A172 (cell line): ENCODE results near the gene CHMP4A. TPM values are rescaled to one million over a fixed set of nuclear protein-coding genes. Genes with fewer than 3 reads are reported as not detected.
"Not testable (repeated sequence)": the region's sequence is repeated elsewhere in the genome, so short reads cannot be mapped to it uniquely, and the experiment has no call there.

Source experiments
- DNase-seq: peaks from one replicate; pipeline ENCODE4 v3.0.0-alpha.2; 2015; ENCODE audit warnings: low spot score
- total RNA-seq: library from RNA; depleted of rRNA; stranded (reverse); fragments of >200 nt; shearing (Covaris generic); gene quantifications from 2 replicates; pipeline ENCODE4 v1.2.3, GENCODE V29; 2014

CHMP4A gene
- total RNA-seq, 1 experiment from 2014 or later, result 38.1 TPM

- no peak for DNase-seq
These were observed 34.1 kb upstream of the CHMP4A start for GRCh38 chr14:24247422-24247821.

- no peak for DNase-seq
These were observed 33.5 kb upstream of the CHMP4A start for GRCh38 chr14:24246765-24247212.

GRCh38 chr14:24245350-24245749 lies 32.1 kb upstream of the CHMP4A start:
- not testable (repeated sequence) for DNase-seq

- DNase-seq, result peak; percentile 20
These were observed 30.1 kb upstream of the CHMP4A start for GRCh38 chr14:24243336-24243836.

GRCh38 chr14:24241829-24242443 lies 28.6 kb upstream of the CHMP4A start:
- DNase-seq, result peak; percentile 26

- DNase-seq, result no peak
These were observed 27.0 kb upstream of the CHMP4A start for GRCh38 chr14:24240110-24240918.

DNA sequence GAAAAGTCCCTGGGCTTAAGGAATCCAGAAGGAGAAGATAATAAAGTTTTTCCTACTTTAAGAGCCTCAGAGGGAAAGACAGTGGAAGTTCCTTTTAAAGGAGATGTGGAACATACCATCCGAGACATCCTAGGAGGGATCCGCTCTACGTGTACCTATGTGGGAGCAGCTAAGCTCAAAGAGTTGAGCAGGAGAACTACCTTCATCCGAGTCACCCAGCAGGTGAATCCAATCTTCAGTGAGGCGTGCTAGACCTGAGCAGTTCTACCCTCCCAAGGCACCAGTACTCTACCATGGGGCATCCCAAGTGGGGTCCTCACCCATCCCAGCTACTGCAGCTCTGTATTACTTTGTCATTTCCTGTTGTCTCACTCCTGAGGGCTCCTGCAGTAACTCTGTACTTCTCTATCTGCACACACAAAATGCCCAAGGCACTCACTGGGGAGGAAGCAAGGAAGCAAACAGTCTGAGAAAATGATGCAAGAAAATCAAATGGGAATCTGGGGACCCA lies 25.3 kb upstream of the CHMP4A start:
- no peak for DNase-seq

DNA sequence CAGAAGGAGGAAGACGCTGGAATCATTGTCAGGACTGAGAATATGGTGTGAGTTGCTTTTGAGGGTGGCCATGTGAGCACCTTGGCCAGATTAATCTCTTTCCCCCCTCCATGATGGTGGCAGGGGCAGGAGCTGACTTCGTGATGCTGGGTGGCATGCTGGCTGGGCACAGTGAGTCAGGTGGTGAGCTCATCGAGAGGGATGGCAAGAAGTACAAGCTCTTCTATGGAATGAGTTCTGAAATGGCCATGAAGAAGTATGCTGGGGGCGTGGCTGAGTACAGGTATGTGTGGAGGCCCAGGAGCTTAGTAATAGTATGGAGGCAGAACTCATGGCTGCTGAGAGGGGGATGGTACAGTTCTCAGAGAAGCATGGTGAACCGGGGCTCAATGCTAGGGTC lies 24.8 kb upstream of the CHMP4A start:
- no peak for DNase-seq

DNA sequence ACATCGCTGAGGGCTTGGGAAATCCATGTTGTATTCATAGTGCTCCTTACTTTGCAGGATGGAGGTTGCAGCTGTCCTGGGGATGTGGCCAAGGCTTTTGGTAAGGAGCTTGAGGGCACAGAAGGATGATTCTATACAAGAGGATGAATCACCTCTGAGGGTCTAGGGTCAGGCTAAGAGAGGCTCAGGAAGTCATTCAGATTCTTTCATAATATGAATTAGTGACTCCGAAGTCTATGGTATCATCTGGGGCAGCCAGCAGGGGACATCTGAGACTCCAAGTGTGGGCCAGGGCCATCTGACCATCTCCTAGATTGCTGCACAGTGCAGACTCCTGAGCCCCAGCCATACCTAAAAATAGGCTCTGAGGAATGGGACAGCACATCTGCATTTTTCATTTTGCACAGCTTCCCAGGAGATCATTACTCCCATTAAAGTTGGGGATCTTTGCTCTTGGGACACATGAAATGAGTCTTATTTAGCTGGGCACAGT lies 24.2 kb upstream of the CHMP4A start:
- no peak for DNase-seq

- DNase-seq, result no peak
These were observed 23.6 kb upstream of the CHMP4A start for GRCh38 chr14:24236689-24237462.

DNA sequence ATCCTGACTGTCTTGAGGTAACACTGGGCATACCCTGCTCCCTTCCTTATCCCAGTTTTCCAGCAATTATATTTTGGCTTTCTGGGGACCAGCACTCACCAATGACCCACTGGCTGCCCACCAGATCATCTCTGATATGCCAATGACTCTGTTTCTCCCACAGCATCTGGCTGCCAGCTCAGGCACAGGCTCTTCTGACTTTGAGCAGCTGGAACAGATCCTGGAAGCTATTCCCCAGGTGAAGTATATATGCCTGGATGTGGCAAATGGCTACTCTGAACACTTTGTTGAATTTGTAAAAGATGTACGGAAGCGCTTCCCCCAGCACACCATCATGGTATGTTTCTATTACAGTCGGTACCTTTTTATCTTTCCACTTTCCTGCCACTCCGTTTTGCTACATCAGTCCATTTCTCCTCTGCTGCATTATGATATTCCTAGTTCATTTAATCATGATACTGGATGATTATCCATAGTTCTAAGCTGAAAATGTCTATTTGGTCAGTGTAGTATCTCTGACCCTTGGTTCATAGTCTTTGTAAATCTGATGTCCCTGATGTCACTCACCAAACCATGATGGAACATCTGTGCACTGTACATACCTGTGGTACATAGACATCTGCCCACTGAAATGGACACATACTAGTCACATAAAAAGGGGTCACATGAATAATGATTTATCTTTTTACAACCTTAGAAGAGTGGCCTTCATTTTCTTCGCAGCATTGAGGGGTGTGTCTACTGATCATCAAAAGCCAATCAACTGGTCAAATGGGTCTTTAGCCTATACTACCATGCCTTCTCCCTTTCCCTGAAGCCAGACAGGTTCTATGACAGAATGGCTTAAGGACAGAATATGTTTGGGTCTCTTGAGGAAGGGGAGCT lies 22.8 kb upstream of the CHMP4A start:
- no peak for DNase-seq

GRCh38 chr14:24234095-24235005 lies 21.1 kb upstream of the CHMP4A start:
- DNase-seq, result no peak

- DNase-seq, result no peak
These were observed 20.2 kb upstream of the CHMP4A start for GRCh38 chr14:24233538-24233866.

DNA sequence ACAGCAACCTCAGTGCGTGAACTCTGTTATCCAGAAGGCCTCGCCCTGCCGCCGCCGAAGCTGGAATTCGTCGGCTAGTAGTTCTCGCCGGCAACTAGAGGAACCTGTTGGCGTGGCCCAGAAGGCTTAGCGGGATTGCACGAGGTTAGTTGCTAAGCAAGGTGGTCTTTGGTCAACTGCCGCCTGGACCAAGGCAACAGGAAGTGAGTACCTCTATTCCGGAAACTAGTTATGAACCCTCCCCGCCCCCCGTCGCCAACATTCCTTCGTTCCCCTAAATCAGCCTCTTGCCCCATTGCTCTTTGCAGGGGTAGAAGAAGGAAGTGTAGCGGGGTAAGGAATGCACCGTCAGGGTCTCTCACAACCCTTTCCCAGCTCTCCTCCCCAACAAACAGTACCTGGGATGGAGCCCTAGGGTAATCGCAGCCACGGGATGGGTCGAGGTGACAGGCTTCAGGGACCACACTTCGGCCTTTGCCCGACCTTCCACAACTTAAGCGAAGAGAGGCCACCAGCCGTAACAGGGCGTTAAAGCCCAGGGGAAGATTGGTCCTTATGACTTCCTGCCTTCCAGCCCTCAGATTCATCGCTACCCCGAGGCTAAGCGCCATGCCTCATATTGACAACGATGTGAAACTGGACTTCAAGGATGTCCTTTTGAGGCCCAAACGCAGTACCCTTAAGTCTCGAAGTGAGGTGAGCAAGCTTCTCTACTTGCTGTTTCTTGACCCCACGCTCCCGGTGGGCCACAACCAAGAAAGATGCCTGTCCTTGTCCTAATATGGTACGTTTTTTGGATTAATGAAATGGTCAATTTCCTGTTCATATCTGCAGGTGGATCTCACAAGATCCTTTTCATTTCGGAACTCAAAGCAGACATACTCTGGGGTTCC lies 19.6 kb upstream of the CHMP4A start, which contains the start of gene GMPR2:
Gene GMPR2 (plus strand): TSS at position 285 of the 893 bp plus-strand sequence. CDS start 325 bp downstream, at position 610.
- DNase-seq, result no peak

DNA sequence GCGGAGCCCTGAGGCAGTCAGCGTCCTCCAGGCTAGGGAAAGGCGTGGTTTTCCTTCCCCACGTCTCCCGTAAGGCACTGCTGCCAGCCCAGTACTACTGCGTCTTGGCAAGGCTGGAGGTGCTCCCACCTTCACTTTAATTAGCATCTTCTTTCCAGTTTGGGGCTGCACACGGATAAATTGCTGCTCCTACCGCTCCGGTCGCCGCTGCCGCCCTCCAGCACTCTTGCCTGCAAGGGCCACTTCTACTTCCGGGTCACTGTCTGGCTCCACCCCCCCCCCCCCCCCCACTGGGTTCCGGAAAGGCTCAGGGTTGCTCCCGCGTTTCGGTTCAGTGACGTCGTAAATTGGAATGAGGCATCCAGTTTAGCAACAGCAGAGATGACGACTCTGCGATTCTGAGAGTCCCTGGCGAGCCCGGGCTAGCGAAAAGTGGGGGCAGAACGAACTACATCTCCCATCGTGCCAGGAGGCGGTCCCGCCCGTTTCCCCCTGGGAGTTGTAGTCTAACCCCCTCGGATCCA lies 18.9 kb upstream of the CHMP4A start, which contains the start of gene NEDD8:
Gene NEDD8 (minus strand): TSS at position 247 of the 524 bp plus-strand sequence. CDS start 100 bp downstream, at position 147.
- peak; percentile 85 for DNase-seq

GRCh38 chr14:24231263-24232120 lies 18.2 kb upstream of the CHMP4A start:
- no peak for DNase-seq

- DNase-seq, result no peak
These were observed 15.6 kb upstream of the CHMP4A start for GRCh38 chr14:24228902-24229301.
